HEK293T (cell line): ENCODE measurements around the gene ATP10A.

Experiments used
- CTCF ChIA-PET: fragments of 350-600 bp; formaldehyde crosslinking; extraction: SDS; loops from one replicate; lab custom pipeline; 2021; ENCODE audit warnings: antibody characterized with exemption, inconsistent platforms; lab: Yijun Ruan, JAX
- POLR2A ChIA-PET: fragments of 350-600 bp; formaldehyde crosslinking; extraction: SDS; loops from one replicate; lab custom pipeline; 2020; ENCODE audit warnings: antibody characterized with exemption, inconsistent platforms; lab: Yijun Ruan, JAX
- DNase-seq: peaks from one replicate; pipeline ENCODE4 v3.0.0; 2012; ENCODE audit warnings: mixed read lengths; ENCODE audit errors: extremely low spot score
- ARNT ChIP-seq: fragments of 450-650 bp; IDR thresholded peaks from 2 replicates; pipeline ENCODE4 v1.6.1; 2017; ENCODE audit warnings: mild to moderate bottlenecking
- BHLHE40 ChIP-seq: fragments of 450-650 bp; IDR thresholded peaks from 2 replicates; pipeline ENCODE4 v1.6.1; 2016; ENCODE audit warnings: mild to moderate bottlenecking, moderate library complexity, borderline replicate concordance
- CTBP1 ChIP-seq: fragments of 450-650 bp; IDR thresholded peaks from 2 replicates; pipeline ENCODE4 v1.6.1; 2016; ENCODE audit warnings: borderline replicate concordance
- ELF4 ChIP-seq: fragments of 450-650 bp; IDR thresholded peaks from 2 replicates; pipeline ENCODE4 v1.6.1; 2017; ENCODE audit warnings: antibody characterized with exemption
- FOXA1 ChIP-seq: fragments of 450-650 bp; IDR thresholded peaks from 2 replicates; pipeline ENCODE4 v1.6.1; 2016; ENCODE audit warnings: mild to moderate bottlenecking
- FOXK2 ChIP-seq: fragments of 450-650 bp; IDR thresholded peaks from 2 replicates; pipeline ENCODE4 v1.6.1; 2016; ENCODE audit warnings: mild to moderate bottlenecking
- FOXM1 ChIP-seq: fragments of 450-650 bp; IDR thresholded peaks from 2 replicates; pipeline ENCODE4 v1.6.1; 2017; ENCODE audit warnings: mild to moderate bottlenecking, borderline replicate concordance
- HDGF ChIP-seq: fragments of 450-650 bp; IDR thresholded peaks from 2 replicates; pipeline ENCODE4 v1.6.1; 2017; ENCODE audit warnings: antibody characterized with exemption, borderline replicate concordance
- L3MBTL2 ChIP-seq: fragments of 450-650 bp; conservative IDR thresholded peaks from 2 replicates; pipeline ENCODE4 v1.6.1; 2016; ENCODE audit warnings: mild to moderate bottlenecking
- LEF1 ChIP-seq: fragments of 450-650 bp; IDR thresholded peaks from 2 replicates; pipeline ENCODE4 v1.6.1; 2017; ENCODE audit warnings: mild to moderate bottlenecking, borderline replicate concordance
- NFRKB ChIP-seq: fragments of 450-650 bp; IDR thresholded peaks from 2 replicates; pipeline ENCODE4 v1.6.1; 2016; ENCODE audit warnings: mild to moderate bottlenecking, moderate library complexity
- SP1 ChIP-seq: fragments of 450-650 bp; IDR thresholded peaks from 2 replicates; pipeline ENCODE4 v1.6.1; 2017
- SUZ12 ChIP-seq: fragments of 450-650 bp; IDR thresholded peaks from 2 replicates; pipeline ENCODE4 v1.6.1; 2016; ENCODE audit warnings: mild to moderate bottlenecking
- TARDBP ChIP-seq: fragments of 450-650 bp; IDR thresholded peaks from 2 replicates; pipeline ENCODE4 v1.6.1; 2016
- ZNF384 ChIP-seq: fragments of 450-650 bp; IDR thresholded peaks from 2 replicates; pipeline ENCODE4 v1.6.1; 2016
- TF ChIP-seq, protein P1 (sequence below): fragments of 450-650 bp; IDR thresholded peaks from 2 replicates; pipeline ENCODE4 v1.6.1; 2016

The ATP10A gene

DNA sequence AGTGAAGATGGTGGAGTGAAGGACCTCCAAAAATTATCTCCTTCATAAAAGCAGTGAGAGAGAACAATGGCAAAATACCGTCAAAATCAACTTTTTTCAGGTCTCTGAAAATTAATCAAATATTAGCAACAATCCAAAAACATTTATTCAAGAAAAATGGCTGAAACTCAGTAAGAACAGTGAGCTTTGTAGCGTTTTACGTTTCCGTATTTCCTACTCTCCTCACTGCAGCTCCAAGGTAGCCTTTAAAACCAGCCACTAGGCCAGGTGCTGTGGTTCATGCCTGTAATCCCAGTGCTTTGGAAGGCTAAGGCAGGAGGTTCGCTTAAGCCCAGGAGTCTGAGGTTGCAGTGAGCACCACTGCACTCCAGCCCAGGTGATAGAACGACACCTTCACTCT is 38.5 kb downstream of the ATP10A start:
- TF ChIP-seq CTBP1 (no peak), SP1 (no peak), ZNF384 (no peak)
- no peak for DNase-seq
- ChIA-PET CTCF (no interaction called here), POLR2A (no interaction called here)

DNA sequence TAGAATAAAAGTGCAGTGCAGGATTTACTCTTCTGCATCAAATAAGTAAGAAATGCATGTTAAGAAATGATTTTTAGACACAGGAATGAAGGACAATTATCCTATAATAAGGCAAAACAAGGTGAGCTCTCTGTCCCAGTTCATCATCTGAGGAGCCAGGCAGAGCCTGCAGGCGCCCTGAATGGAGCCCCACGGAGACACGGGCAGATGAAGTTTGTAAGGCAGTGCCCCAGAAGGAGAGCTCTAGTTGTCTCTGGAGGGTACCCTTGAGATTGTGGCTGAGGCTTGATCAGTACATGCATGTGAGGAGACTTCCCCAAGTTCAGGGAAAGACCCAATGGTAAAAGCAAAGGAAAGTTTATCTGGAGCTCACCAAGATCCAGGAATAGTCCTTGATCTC is 50.3 kb downstream of the ATP10A start:
- POLR2A ChIA-PET: no interaction called here
- CTCF ChIA-PET: interaction anchor here (1.0 kb wide), 1 partner anchor 29 kb away, joined by 3 read pairs; no protein-coding TSS in a partner anchor
- DNase-seq: no peak
- TF ChIP-seq NFRKB: no peak
- no peak for TF ChIP-seq TARDBP
- no peak for TF ChIP-seq FOXK2
- TF ChIP-seq ZNF384: no peak
- no peak for TF ChIP-seq ELF4
- no peak for TF ChIP-seq CTBP1
- TF ChIP-seq BHLHE40: no peak
- TF ChIP-seq SUZ12: no peak
- no peak for TF ChIP-seq FOXM1

DNA sequence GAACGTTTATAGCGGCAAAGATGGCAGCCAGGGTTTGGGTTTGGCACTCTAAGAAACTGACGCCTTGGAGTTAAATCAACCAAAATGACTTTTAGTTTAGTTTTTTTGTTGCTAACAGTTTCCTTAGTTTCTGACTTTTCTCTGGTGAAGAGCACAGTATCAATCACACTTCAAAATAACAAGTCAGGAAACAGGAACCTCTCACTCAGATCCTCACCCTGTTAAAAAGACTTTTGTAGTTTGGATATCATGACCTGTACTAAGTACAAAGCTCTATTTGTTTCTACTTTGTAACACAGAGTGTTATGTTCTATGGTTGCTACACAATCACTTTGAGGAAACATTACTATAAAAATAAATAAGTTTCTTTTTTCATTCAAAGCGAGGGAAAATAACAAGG is 51.1 kb downstream of the ATP10A start:
- no peak for TF ChIP-seq FOXK2
- no peak for TF ChIP-seq CTBP1
- no peak for TF ChIP-seq SUZ12
- TF ChIP-seq ZNF384: no peak
- no peak for TF ChIP-seq HDGF
- no peak for TF ChIP-seq TARDBP
- no peak for TF ChIP-seq FOXM1
- no peak for TF ChIP-seq ELF4
- no peak for TF ChIP-seq LEF1
- no peak for TF ChIP-seq NFRKB
- no peak for TF ChIP-seq ARNT
- TF ChIP-seq L3MBTL2: no peak
- TF ChIP-seq, protein P1, sequence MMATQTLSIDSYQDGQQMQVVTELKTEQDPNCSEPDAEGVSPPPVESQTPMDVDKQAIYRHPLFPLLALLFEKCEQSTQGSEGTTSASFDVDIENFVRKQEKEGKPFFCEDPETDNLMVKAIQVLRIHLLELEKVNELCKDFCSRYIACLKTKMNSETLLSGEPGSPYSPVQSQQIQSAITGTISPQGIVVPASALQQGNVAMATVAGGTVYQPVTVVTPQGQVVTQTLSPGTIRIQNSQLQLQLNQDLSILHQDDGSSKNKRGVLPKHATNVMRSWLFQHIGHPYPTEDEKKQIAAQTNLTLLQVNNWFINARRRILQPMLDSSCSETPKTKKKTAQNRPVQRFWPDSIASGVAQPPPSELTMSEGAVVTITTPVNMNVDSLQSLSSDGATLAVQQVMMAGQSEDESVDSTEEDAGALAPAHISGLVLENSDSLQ: no peak
- no peak for TF ChIP-seq BHLHE40
- POLR2A ChIA-PET: no interaction called here
- DNase-seq: no peak
- CTCF ChIA-PET: interaction anchor here (1.0 kb wide), 1 partner anchor 29 kb away, joined by 3 read pairs; no protein-coding TSS in a partner anchor

DNA sequence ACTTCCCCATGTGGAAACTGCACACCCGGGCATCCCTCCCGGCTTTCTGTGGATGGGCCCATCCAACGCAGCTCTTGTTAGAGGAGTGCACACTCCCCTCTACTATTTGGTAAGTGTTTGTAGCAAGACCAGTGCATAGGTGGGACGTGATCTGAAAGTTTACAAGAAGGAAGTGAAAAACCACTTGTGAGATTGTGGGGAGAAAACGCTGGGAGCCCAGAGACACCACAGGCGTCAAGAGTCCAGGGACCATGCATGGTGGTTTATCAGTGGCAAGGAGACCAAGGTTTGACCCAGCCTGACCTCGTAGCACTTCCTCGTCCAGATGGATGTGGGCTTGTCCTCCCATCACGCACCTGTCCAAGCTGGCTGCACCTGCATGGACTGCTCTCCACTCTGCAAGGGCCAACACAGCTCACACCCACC is 51.6 kb downstream of the ATP10A start:
- POLR2A ChIA-PET: no interaction called here
- TF ChIP-seq L3MBTL2 (no peak), LEF1 (no peak), CTBP1 (no peak), FOXK2 (no peak), FOXA1 (no peak), TARDBP (no peak), ELF4 (no peak), NFRKB (no peak), HDGF (no peak), SP1 (no peak), BHLHE40 (no peak), ARNT (no peak), FOXM1 (no peak), SUZ12 (no peak), ZNF384 (no peak)
- TF ChIP-seq, protein P1: no peak
- DNase-seq: no peak
- CTCF ChIA-PET: no interaction called here

DNA sequence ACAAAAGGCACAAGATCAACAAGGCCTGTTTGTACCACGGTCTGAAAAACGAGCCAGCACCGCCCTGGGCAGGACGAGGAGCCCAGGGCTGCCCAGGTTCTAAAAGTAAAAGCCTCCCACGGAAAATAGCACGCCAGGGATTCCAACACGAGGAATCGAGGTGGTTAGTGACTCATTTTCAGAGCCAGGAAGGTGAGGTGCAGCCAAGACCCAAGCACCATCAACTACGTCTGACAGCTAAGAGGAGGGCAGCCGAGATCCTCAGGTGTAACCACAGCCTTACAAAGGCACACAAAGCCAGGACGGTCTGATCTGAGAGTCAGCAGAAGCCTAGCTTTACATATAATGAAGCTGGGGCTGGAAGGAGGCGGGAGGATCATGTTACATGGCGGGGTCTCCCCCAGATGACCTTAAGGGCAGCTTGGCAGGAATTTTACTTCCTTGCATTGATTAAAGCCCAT is 52.5 kb downstream of the ATP10A start:
- no peak for DNase-seq
- CTCF ChIA-PET: no interaction called here
- TF ChIP-seq SP1: no peak
- POLR2A ChIA-PET: no interaction called here

DNA sequence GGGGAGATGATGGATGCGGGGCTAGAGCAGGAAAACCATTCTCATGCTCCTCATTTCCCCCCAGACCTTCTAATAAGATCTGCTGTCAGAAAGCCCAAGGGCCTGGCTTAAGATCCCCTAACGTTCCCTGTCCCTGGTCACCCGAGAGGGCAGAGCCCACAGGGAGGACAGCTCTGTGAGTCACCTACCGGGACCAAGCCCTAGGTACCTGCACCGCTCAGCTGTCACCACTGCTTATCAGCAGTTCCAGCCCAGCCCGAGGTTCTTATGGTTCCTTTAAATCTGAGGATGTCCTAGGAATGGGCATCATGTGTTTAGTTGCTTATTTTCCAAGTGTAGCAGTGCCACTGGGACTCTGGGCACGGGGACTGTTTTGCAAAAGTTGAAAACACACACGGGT is 53.0 kb downstream of the ATP10A start:
- ChIA-PET POLR2A (no interaction called here), CTCF (no interaction called here)
- no peak for TF ChIP-seq TARDBP
- DNase-seq: no peak

DNA sequence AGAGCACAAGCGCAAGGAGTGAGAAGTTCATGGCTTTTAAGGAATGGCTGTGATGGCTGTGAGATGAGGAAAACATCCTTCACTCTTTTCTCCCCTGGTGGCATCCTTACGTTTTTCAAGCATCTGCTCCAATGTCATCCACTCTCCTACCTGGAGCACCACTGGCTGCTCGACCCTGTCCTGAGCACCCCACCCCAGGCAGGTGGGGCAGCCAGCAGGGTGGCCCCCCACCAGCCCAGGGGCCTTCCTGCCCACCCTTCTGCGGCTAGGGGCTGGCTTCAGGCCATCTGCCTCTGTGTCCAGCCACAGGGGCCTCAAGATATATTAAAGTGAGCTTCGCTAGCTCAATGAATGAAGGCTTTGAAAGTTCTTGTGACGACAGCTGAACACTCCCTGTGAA is 56.1 kb downstream of the ATP10A start:
- ChIA-PET CTCF (no interaction called here), POLR2A (no interaction called here)
- DNase-seq: no peak
- TF ChIP-seq CTBP1 (no peak), HDGF (no peak), FOXM1 (no peak), TARDBP (no peak), NFRKB (no peak), LEF1 (no peak), ARNT (no peak), ELF4 (no peak), ZNF384 (no peak)
- TF ChIP-seq, protein P1: no peak
